ENCODE measurements around the gene PURA.

GRCh38 chr5:140148508-140148907 is 34.6 kb downstream of the PURA start:
- TF ChIP-seq EGR1 (IDR thresholded peaks at IDR 0.05; ENCODE audit: low read depth in 2 of 2) (no peak), CTCF (IDR thresholded peaks at IDR 0.05; ENCODE audit: low read depth, low read length, missing input control) (no peak), MAX (IDR thresholded peaks at IDR 0.05) (no peak), RXRA (IDR thresholded peaks at IDR 0.05) (no peak), TAF1 (conservative IDR thresholded peaks at IDR 0.05) (no peak), GABPA (IDR thresholded peaks at IDR 0.05 in 1 of 2, conservative IDR thresholded peaks at IDR 0.05 in 1 of 2) (no peak), YY1 (IDR thresholded peaks at IDR 0.05) (no peak)

All from liver (tissue), 3 donors.